Right atrium auricular region (tissue), 2 donors: ENCODE data around the gene UNC13C. TPM values are rescaled to one million over a fixed set of nuclear protein-coding genes. Genes with fewer than 3 reads are reported as not detected.

Source experiments
- DNase-seq: peaks from one replicate; pipeline ENCODE4 v3.0.0-alpha.2; 2019; ENCODE audit warnings: low spot score
- H3K27ac ChIP-seq, 2 donors: fragments of 200-600 bp; sonication (generic); 1 replicate in 1 of 2; 2 replicates in 1 of 2; pipeline ENCODE4 v1.5.1; 2016 to 2019
- H3K27me3 ChIP-seq, 2 donors: fragments of 200-600 bp; sonication (generic); one replicate each; pipeline versions ENCODE4 v1.5.1 to v1.6.0; 2017 to 2019
- H3K36me3 ChIP-seq: fragments of 200-600 bp; sonication (generic); one replicate; pipeline ENCODE4 v1.5.1; 2016
- H3K4me1 ChIP-seq, 2 donors: fragments of 200-600 bp; sonication (generic); one replicate each; pipeline versions ENCODE4 v1.5.1 to v1.6.0; 2017 to 2019
- H3K4me3 ChIP-seq, 2 donors: fragments of 200-600 bp; sonication (generic); 1 replicate in 1 of 2; 2 replicates in 1 of 2; pipeline ENCODE4 v1.5.1; 2017 to 2019; ENCODE audit warnings: mild to moderate bottlenecking in 1 of 2, moderate library complexity in 1 of 2
- H3K9me3 ChIP-seq, 2 donors: fragments of 200-600 bp; sonication (generic); one replicate each; pipeline ENCODE4 v1.5.1; 2019
- CTCF ChIP-seq, 2 donors: fragments of 200-600 bp; sonication (generic); IDR thresholded peaks; one replicate each; pipeline ENCODE4 v1.5.1; 2019; ENCODE audit warnings: antibody characterized with exemption in 2 of 2
- total RNA-seq, 2 donors: library from RNA; depleted of rRNA; stranded (reverse); fragments of >200 nt; gene quantifications; one replicate each; pipeline ENCODE4 v1.1.0, GENCODE V29; 2016

The UNC13C gene
- total RNA-seq, 2 donors from 2014 or later = 0.19 to 0.31 TPM

- Histone ChIP-seq H3K9me3 (peaks cover 0 to 8% of the 10 kb centered on the region in 2 donors), H3K4me3 (no peak overlapping the region), H3K36me3 (no peaks in the 10 kb centered on the region), H3K4me1 (no peaks in the 10 kb centered on the region), H3K27ac (no peak overlapping the region), H3K27me3 (no peaks in the 10 kb centered on the region)
- TF ChIP-seq CTCF (IDR thresholded peaks at IDR 0.05) = no peak
- DNase-seq = no peak
Observed at GRCh38 chr15:54547491-54547890, 569.2 kb downstream of the UNC13C start.

GRCh38 chr15:54550954-54551353 is 572.7 kb downstream of the UNC13C start:
- Histone ChIP-seq H3K27ac (no peak overlapping the region), H3K4me3 (no peak overlapping the region), H3K36me3 (no peaks in the 10 kb centered on the region), H3K9me3 (no peaks in the 10 kb centered on the region), H3K4me1 (no peaks in the 10 kb centered on the region), H3K27me3 (no peaks in the 10 kb centered on the region)
- TF ChIP-seq CTCF (IDR thresholded peaks at IDR 0.05) = no peak
- DNase-seq = no peak

- H3K36me3 ChIP-seq = no peaks in the 10 kb centered on the region
- no peak for DNase-seq
- no peaks in the 10 kb centered on the region for H3K4me1 ChIP-seq
- TF ChIP-seq CTCF (IDR thresholded peaks at IDR 0.05) = no peak
- no peak overlapping the region for H3K4me3 ChIP-seq
- no peaks in the 10 kb centered on the region for H3K9me3 ChIP-seq
- H3K27ac ChIP-seq = no peak overlapping the region
- H3K27me3 ChIP-seq = no peaks in the 10 kb centered on the region
Observed at GRCh38 chr15:54556231-54556630, 578.0 kb downstream of the UNC13C start.

GRCh38 chr15:54559405-54560069 is 581.3 kb downstream of the UNC13C start:
- H3K27me3 ChIP-seq = no peaks in the 10 kb centered on the region
- no peaks in the 10 kb centered on the region for H3K4me1 ChIP-seq
- H3K36me3 ChIP-seq = no peaks in the 10 kb centered on the region
- no peak for TF ChIP-seq CTCF (IDR thresholded peaks at IDR 0.05)
- H3K4me3 ChIP-seq = no peak overlapping the region
- no peaks in the 10 kb centered on the region for H3K9me3 ChIP-seq
- H3K27ac ChIP-seq = no peak overlapping the region
- no peak for DNase-seq

GRCh38 chr15:54560417-54560816 is 582.2 kb downstream of the UNC13C start:
- DNase-seq = no peak
- Histone ChIP-seq H3K36me3 (no peaks in the 10 kb centered on the region), H3K27me3 (no peaks in the 10 kb centered on the region), H3K4me1 (no peaks in the 10 kb centered on the region), H3K27ac (no peak overlapping the region), H3K4me3 (no peak overlapping the region), H3K9me3 (no peaks in the 10 kb centered on the region)
- TF ChIP-seq CTCF (IDR thresholded peaks at IDR 0.05) = no peak

GRCh38 chr15:54564166-54564565 is 585.9 kb downstream of the UNC13C start:
- H3K4me1 ChIP-seq = no peaks in the 10 kb centered on the region
- no peak for DNase-seq
- no peak overlapping the region for H3K27ac ChIP-seq
- no peaks in the 10 kb centered on the region for H3K9me3 ChIP-seq
- H3K4me3 ChIP-seq = no peak overlapping the region
- TF ChIP-seq CTCF (IDR thresholded peaks at IDR 0.05) = no peak
- H3K36me3 ChIP-seq = no peaks in the 10 kb centered on the region
- H3K27me3 ChIP-seq = no peaks in the 10 kb centered on the region
